ENCODE results near the gene MKX. TPM values are rescaled to one million over a fixed set of nuclear protein-coding genes. Genes with fewer than 3 reads are reported as not detected.

The MKX gene
- total RNA-seq, 1 experiment from 2014 or later, result not detected

GRCh38 chr10:27699776-27700175 is 45.8 kb downstream of the MKX start:
- CTCF ChIA-PET, result no interaction called here
- Histone ChIP-seq H3K4me1 (ENCODE audit: control insufficient read depth, insufficient read depth, low read length) (no peaks in the 10 kb centered on the region), H3K27me3 (ENCODE audit: control insufficient read depth, insufficient read depth, low read length) (no peaks in the 10 kb centered on the region), H3K9me3 (ENCODE audit: control insufficient read depth, insufficient read depth, low read depth, low read length) (no peaks in the 10 kb centered on the region), H3K36me3 (ENCODE audit: control insufficient read depth, insufficient read depth, low read length) (no peaks in the 10 kb centered on the region), H3K27ac (ENCODE audit: low read length) (no peak overlapping the region), H3K4me3 (ENCODE audit: low read depth in 2 of 2, low read length in 2 of 2) (no peak overlapping the region)
- BruUV-seq (replicated peaks), result no TSS peak
- POLR2A ChIA-PET, result no interaction called here
- ATAC-seq, result no peak
- no peak for TF ChIP-seq CTCF (IDR thresholded peaks at IDR 0.05)
- no peak for TF ChIP-seq TCF7L2 (IDR thresholded peaks at IDR 0.05; ENCODE audit: low read depth, low read length)
- no peak for TF ChIP-seq POLR2AphosphoS5 (IDR thresholded peaks at IDR 0.05; ENCODE audit: low read depth, low read length)
- no peak for TF ChIP-seq SIN3A (IDR thresholded peaks at IDR 0.05; ENCODE audit: borderline replicate concordance, insufficient read depth, low read depth, low read length)
- TF ChIP-seq REST (IDR thresholded peaks at IDR 0.05; ENCODE audit: insufficient read depth in 1 of 2, low read depth in 2 of 2, low read length in 1 of 2), result no peak
- no peak for DNase-seq (ENCODE audit: low read depth, low spot score)
- in situ Hi-C loops (cut with HindIII; ENCODE audit: low pct_unique_long_range_greater_than_20kb, low sequenced_read_pairs), result no loop called here
- intact Hi-C loops (cut with micrococcal nuclease; ENCODE audit: unreplicated experiment), result no loop called here

- no peak overlapping the region for H3K27ac ChIP-seq (ENCODE audit: low read length)
- BruUV-seq (replicated peaks), result no TSS peak
- ATAC-seq, result no peak
- CTCF ChIA-PET, result no interaction called here
- TF ChIP-seq CTCF (IDR thresholded peaks at IDR 0.05) (no peak), SIN3A (IDR thresholded peaks at IDR 0.05; ENCODE audit: borderline replicate concordance, insufficient read depth, low read depth, low read length) (no peak), POLR2AphosphoS5 (IDR thresholded peaks at IDR 0.05; ENCODE audit: low read depth, low read length) (no peak), REST (IDR thresholded peaks at IDR 0.05; ENCODE audit: insufficient read depth in 1 of 2, low read depth in 2 of 2, low read length in 1 of 2) (no peak)
- POLR2A ChIA-PET, result no interaction called here
- no peaks in the 10 kb centered on the region for H3K27me3 ChIP-seq (ENCODE audit: control insufficient read depth, insufficient read depth, low read length)
- DNase-seq (ENCODE audit: low read depth, low spot score), result no peak
- intact Hi-C loops (cut with micrococcal nuclease; ENCODE audit: unreplicated experiment), result no loop called here
- H3K9me3 ChIP-seq (ENCODE audit: control insufficient read depth, insufficient read depth, low read depth, low read length), result no peaks in the 10 kb centered on the region
- in situ Hi-C loops (cut with HindIII; ENCODE audit: low pct_unique_long_range_greater_than_20kb, low sequenced_read_pairs), result no loop called here
- H3K4me3 ChIP-seq (ENCODE audit: low read depth in 2 of 2, low read length in 2 of 2), result no peak overlapping the region
- no peaks in the 10 kb centered on the region for H3K36me3 ChIP-seq (ENCODE audit: control insufficient read depth, insufficient read depth, low read length)
- no peaks in the 10 kb centered on the region for H3K4me1 ChIP-seq (ENCODE audit: control insufficient read depth, insufficient read depth, low read length)
These were observed 46.7 kb downstream of the MKX start for GRCh38 chr10:27698961-27699360.

Data from Panc1 (cell line).